ENCODE results near the gene CNTNAP5. TPM values are rescaled to one million over a fixed set of nuclear protein-coding genes. Genes with fewer than 3 reads are reported as not detected.

CNTNAP5 gene
- total RNA-seq, 1 experiment from 2014 or later: 0.48 TPM

DNA sequence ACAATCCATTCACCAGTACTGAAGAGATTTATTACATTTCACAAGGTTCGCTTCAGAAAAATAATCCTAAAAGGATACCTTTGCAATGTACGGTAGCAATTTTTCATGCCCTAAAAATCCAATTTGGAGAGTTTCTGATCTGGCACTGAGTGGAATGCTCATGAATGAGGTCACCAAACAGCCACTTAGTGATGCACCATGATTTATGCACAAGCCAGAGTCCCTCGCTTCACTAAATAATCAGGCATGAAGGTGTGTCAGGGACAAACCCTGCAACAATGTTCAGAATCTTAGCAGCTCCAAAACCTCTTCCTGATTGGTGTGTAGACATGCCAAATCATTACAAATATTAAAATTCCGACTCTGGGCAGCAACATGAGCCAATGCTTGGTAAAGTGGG lies 221.1 kb downstream of the CNTNAP5 start:
- no peak overlapping the region for H2BK20ac ChIP-seq (ENCODE audit: low read depth, low read length, poor library complexity, severe bottlenecking)
- H3K56ac ChIP-seq (ENCODE audit: insufficient read length, low read depth, low read length): no peak overlapping the region
- no peak overlapping the region for H4K8ac ChIP-seq (replicated peaks; ENCODE audit: insufficient read length, low read depth, low read length)
- no peaks in the 10 kb centered on the region for H3K27me3 ChIP-seq (ENCODE audit: insufficient read depth, low read length)
- Mint-ChIP-seq H3K4me1 (peaks cover 6 to 8% of the 10 kb centered on the region in 2 experiments), H3K9me3 (no peaks in the 10 kb centered on the region), H3K4me3 (no peak overlapping the region), H3K27me3 (ENCODE audit: low read depth) (no peaks in the 10 kb centered on the region), H3K36me3 (ENCODE audit: insufficient read depth in 1 of 3, low read depth in 3 of 3) (no peaks in the 10 kb centered on the region), H3K27ac (no peak overlapping the region)
- no peak overlapping the region for H3K4me2 ChIP-seq (ENCODE audit: insufficient read depth, insufficient read length, low read length)
- H4K91ac ChIP-seq (ENCODE audit: insufficient read length, low read depth, low read length): no peak overlapping the region
- no peak overlapping the region for H3K18ac ChIP-seq (ENCODE audit: insufficient read length, low read depth, low read length)
- no peak overlapping the region for H2BK12ac ChIP-seq (ENCODE audit: insufficient read length, low read depth, low read length)
- H3K23me2 ChIP-seq (ENCODE audit: insufficient read length, low read depth, low read length, poor library complexity, severe bottlenecking): no peaks in the 10 kb centered on the region
- H3K79me1 ChIP-seq (ENCODE audit: insufficient read depth, low read depth, low read length, poor library complexity, severe bottlenecking): no peaks in the 10 kb centered on the region
- no peaks in the 10 kb centered on the region for H3K79me2 ChIP-seq (ENCODE audit: insufficient read depth, low read length)
- H3K9ac ChIP-seq (ENCODE audit: extremely low read depth, insufficient read length, low read length): no peak overlapping the region
- H4K20me1 ChIP-seq (ENCODE audit: control insufficient read depth, insufficient read depth, insufficient read length): no peaks in the 10 kb centered on the region
- H3K4me1 ChIP-seq (ENCODE audit: insufficient read depth, low read length): no peaks in the 10 kb centered on the region
- no peak overlapping the region for H2BK120ac ChIP-seq (ENCODE audit: low read depth, low read length, poor library complexity, severe bottlenecking)
- no peak overlapping the region for H2BK15ac ChIP-seq (ENCODE audit: low read depth, low read length)
- H4K5ac ChIP-seq (ENCODE audit: insufficient read length, low read depth, low read length): no peak overlapping the region
- TF ChIP-seq, protein P1, sequence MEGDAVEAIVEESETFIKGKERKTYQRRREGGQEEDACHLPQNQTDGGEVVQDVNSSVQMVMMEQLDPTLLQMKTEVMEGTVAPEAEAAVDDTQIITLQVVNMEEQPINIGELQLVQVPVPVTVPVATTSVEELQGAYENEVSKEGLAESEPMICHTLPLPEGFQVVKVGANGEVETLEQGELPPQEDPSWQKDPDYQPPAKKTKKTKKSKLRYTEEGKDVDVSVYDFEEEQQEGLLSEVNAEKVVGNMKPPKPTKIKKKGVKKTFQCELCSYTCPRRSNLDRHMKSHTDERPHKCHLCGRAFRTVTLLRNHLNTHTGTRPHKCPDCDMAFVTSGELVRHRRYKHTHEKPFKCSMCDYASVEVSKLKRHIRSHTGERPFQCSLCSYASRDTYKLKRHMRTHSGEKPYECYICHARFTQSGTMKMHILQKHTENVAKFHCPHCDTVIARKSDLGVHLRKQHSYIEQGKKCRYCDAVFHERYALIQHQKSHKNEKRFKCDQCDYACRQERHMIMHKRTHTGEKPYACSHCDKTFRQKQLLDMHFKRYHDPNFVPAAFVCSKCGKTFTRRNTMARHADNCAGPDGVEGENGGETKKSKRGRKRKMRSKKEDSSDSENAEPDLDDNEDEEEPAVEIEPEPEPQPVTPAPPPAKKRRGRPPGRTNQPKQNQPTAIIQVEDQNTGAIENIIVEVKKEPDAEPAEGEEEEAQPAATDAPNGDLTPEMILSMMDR (conservative IDR thresholded peaks at IDR 0.05): no peak
- no peak overlapping the region for H2AK5ac ChIP-seq (ENCODE audit: insufficient read length, low read length)
- no peak overlapping the region for H3T11ph ChIP-seq (ENCODE audit: low read length)
- no peak overlapping the region for H3K14ac ChIP-seq (ENCODE audit: insufficient read depth, low read length)
- no peak overlapping the region for H3K4ac ChIP-seq (ENCODE audit: low read depth, low read length)
- H3K27ac ChIP-seq (ENCODE audit: insufficient read length, low read depth, low read length): no peak overlapping the region
- WGBS (ENCODE audit: extremely low coverage, insufficient read length, low lambda C conversion rate): no CpG with 5 or more reads among the region's 4 CpGs
- H2AFZ ChIP-seq (ENCODE audit: low read length): no peak overlapping the region
- H3K9me3 ChIP-seq (ENCODE audit: control insufficient read depth, low read depth, low read length): no peaks in the 10 kb centered on the region
- no peak overlapping the region for H3K23ac ChIP-seq (ENCODE audit: insufficient read length, low read depth, low read length)
- no peak for DNase-seq
- H2BK5ac ChIP-seq (ENCODE audit: insufficient read length, low read length): no peak overlapping the region
